Adipocyte (in vitro differentiated cells): ENCODE measurements around the gene EPS8L1.

Source experiments
- DNase-seq: peaks from one replicate; pipeline ENCODE4 v3.0.0-alpha.2; 2015; ENCODE audit warnings: low read depth
- H3K27me3 ChIP-seq: replicated peaks from 2 replicates; pipeline ENCODE4 v1.7.0; 2013; ENCODE audit warnings: mild to moderate bottlenecking, low read length, moderate library complexity; ENCODE audit not compliant: control insufficient read depth, insufficient read depth
- H3K36me3 ChIP-seq: 2 replicates; pipeline ENCODE4 v1.7.0; 2013; ENCODE audit warnings: low read length, mild to moderate bottlenecking, moderate library complexity; ENCODE audit not compliant: control insufficient read depth, insufficient read depth, severe bottlenecking
- H3K4me1 ChIP-seq: 2 replicates; pipeline ENCODE4 v1.7.0; 2013; ENCODE audit warnings: mild to moderate bottlenecking, low read length, moderate library complexity; ENCODE audit not compliant: control insufficient read depth, insufficient read depth
- H3K4me3 ChIP-seq: 2 replicates; pipeline ENCODE4 v1.7.0; 2013; ENCODE audit warnings: mild to moderate bottlenecking, low read length, moderate library complexity
- H3K9ac ChIP-seq: 2 replicates; pipeline ENCODE4 v1.7.0; 2013; ENCODE audit warnings: mild to moderate bottlenecking, low read length, moderate library complexity
- H3K9me3 ChIP-seq: 2 replicates; pipeline ENCODE4 v1.7.0; 2013; ENCODE audit warnings: mild to moderate bottlenecking, low read length, moderate library complexity; ENCODE audit not compliant: control insufficient read depth

Gene EPS8L1

GRCh38 chr19:55113570-55114039 lies 37.9 kb downstream of the EPS8L1 start:
- H3K9ac ChIP-seq = peak overlapping the region; percentile 50
- no peaks in the 10 kb centered on the region for H3K9me3 ChIP-seq
- H3K4me3 ChIP-seq = no peak overlapping the region
- peaks cover 10% of the 10 kb centered on the region for H3K36me3 ChIP-seq
- H3K4me1 ChIP-seq = peaks cover 30% of the 10 kb centered on the region
- H3K27me3 ChIP-seq = no peaks in the 10 kb centered on the region
- peak; percentile 74 for DNase-seq

- H3K27me3 ChIP-seq = no peaks in the 10 kb centered on the region
- H3K4me1 ChIP-seq = peaks cover 34% of the 10 kb centered on the region
- H3K9ac ChIP-seq = no peak overlapping the region
- DNase-seq = no peak
- no peak overlapping the region for H3K4me3 ChIP-seq
- no peaks in the 10 kb centered on the region for H3K9me3 ChIP-seq
- peaks cover 6% of the 10 kb centered on the region for H3K36me3 ChIP-seq
Measured at GRCh38 chr19:55114566-55115145, 39.0 kb downstream of the EPS8L1 start.

- H3K27me3 ChIP-seq = no peaks in the 10 kb centered on the region
- DNase-seq = peak; percentile 11
- no peaks in the 10 kb centered on the region for H3K9me3 ChIP-seq
- peaks cover 4% of the 10 kb centered on the region for H3K36me3 ChIP-seq
- H3K4me3 ChIP-seq = peak overlapping the region; percentile 93
- H3K4me1 ChIP-seq = peaks cover 34% of the 10 kb centered on the region
- H3K9ac ChIP-seq = peak overlapping the region; percentile 94
Measured at GRCh38 chr19:55115446-55116065, 39.9 kb downstream of the EPS8L1 start.

GRCh38 chr19:55116232-55116858 lies 40.7 kb downstream of the EPS8L1 start:
- H3K36me3 ChIP-seq = peaks cover 4% of the 10 kb centered on the region
- peak; percentile 84 for DNase-seq
- no peaks in the 10 kb centered on the region for H3K9me3 ChIP-seq
- peaks cover 31% of the 10 kb centered on the region for H3K4me1 ChIP-seq
- no peaks in the 10 kb centered on the region for H3K27me3 ChIP-seq
- peak overlapping the region; percentile 94 for H3K9ac ChIP-seq
- H3K4me3 ChIP-seq = peak overlapping the region; percentile 93

GRCh38 chr19:55116859-55117662 lies 41.4 kb downstream of the EPS8L1 start, which contains the start of gene PPP1R12C:
TSS of gene PPP1R12C (minus strand) at chr19:55117637. CDS start at chr19:55117543, 94 bp downstream.
- H3K27me3 ChIP-seq = no peaks in the 10 kb centered on the region
- H3K9ac ChIP-seq = peak within 1 kb of the TSS; percentile 94
- peak within 1 kb of the TSS; percentile 93 for H3K4me3 ChIP-seq
- DNase-seq = peak; percentile 62
- H3K4me1 ChIP-seq = peaks cover 27% of the 10 kb centered on the region
- H3K36me3 ChIP-seq = peaks cover 4% of the 10 kb centered on the region
- H3K9me3 ChIP-seq = no peaks in the 10 kb centered on the region

GRCh38 chr19:55117663-55118391 lies 42.2 kb downstream of the EPS8L1 start:
- no peaks in the 10 kb centered on the region for H3K9me3 ChIP-seq
- peaks cover 27% of the 10 kb centered on the region for H3K4me1 ChIP-seq
- DNase-seq = peak; percentile 99
- H3K36me3 ChIP-seq = no peaks in the 10 kb centered on the region
- peaks cover under 1% of the 10 kb centered on the region for H3K27me3 ChIP-seq
- H3K4me3 ChIP-seq = peak overlapping the region; percentile 87
- peak overlapping the region; percentile 90 for H3K9ac ChIP-seq

- Histone ChIP-seq H3K27me3 (peaks cover 3% of the 10 kb centered on the region), H3K9me3 (no peaks in the 10 kb centered on the region), H3K36me3 (no peaks in the 10 kb centered on the region), H3K4me1 (peaks cover 22% of the 10 kb centered on the region), H3K4me3 (peak overlapping the region; percentile 87), H3K9ac (peak overlapping the region; percentile 90)
- DNase-seq = no peak
Measured at GRCh38 chr19:55118401-55118991, 42.8 kb downstream of the EPS8L1 start.

- Histone ChIP-seq H3K9ac (peak overlapping the region; percentile 90), H3K4me1 (peaks cover 19% of the 10 kb centered on the region), H3K27me3 (peaks cover 8% of the 10 kb centered on the region), H3K4me3 (peak overlapping the region; percentile 87), H3K9me3 (no peaks in the 10 kb centered on the region), H3K36me3 (no peaks in the 10 kb centered on the region)
- no peak for DNase-seq
Measured at GRCh38 chr19:55119053-55119452, 43.4 kb downstream of the EPS8L1 start.

GRCh38 chr19:55131421-55131820 lies 55.8 kb downstream of the EPS8L1 start:
- Histone ChIP-seq H3K27me3 (peaks cover 23% of the 10 kb centered on the region), H3K36me3 (no peaks in the 10 kb centered on the region), H3K9ac (no peak overlapping the region), H3K4me1 (no peaks in the 10 kb centered on the region), H3K9me3 (no peaks in the 10 kb centered on the region), H3K4me3 (no peak overlapping the region)
- DNase-seq = no peak

- no peak overlapping the region for H3K9ac ChIP-seq
- no peaks in the 10 kb centered on the region for H3K36me3 ChIP-seq
- no peak overlapping the region for H3K4me3 ChIP-seq
- H3K4me1 ChIP-seq = no peaks in the 10 kb centered on the region
- DNase-seq = no peak
- peaks cover 30% of the 10 kb centered on the region for H3K27me3 ChIP-seq
- H3K9me3 ChIP-seq = no peaks in the 10 kb centered on the region
Measured at GRCh38 chr19:55132453-55133129, 56.9 kb downstream of the EPS8L1 start.
